GM19043 (cell line): ENCODE results near the gene EGR2.
A peak's percentile ranks its signal among the peaks of the same experiment; 100 is the strongest.

Experiments
- ATAC-seq: cut with Tn5 transposase; IDR thresholded peaks from one replicate; pipeline ENCODE4 v1.9.1; 2021; ENCODE audit warnings: low read depth; ENCODE audit not compliant: unreplicated experiment

Gene EGR2

GRCh38 chr10:62816331-62817120, at the start of gene EGR2:
Gene EGR2 (minus strand): TSS chr10:62816366. CDS start chr10:62816029, 337 bp downstream.
- ATAC-seq: peak; percentile 75

- no peak for ATAC-seq
Measured at GRCh38 chr10:62862447-62862846, 46.3 kb upstream of the EGR2 start.

- no peak for ATAC-seq
Measured at GRCh38 chr10:62861507-62861906, 45.3 kb upstream of the EGR2 start.

GRCh38 chr10:62860946-62861345, 44.8 kb upstream of the EGR2 start:
- no peak for ATAC-seq

- no peak for ATAC-seq
Measured at GRCh38 chr10:62858364-62858763, 42.2 kb upstream of the EGR2 start.

GRCh38 chr10:62856021-62856420, 39.9 kb upstream of the EGR2 start:
- no peak for ATAC-seq

GRCh38 chr10:62853710-62854109, 37.5 kb upstream of the EGR2 start:
- peak; percentile 22 for ATAC-seq

- peak; percentile 56 for ATAC-seq
Measured at GRCh38 chr10:62852961-62853702, 37.0 kb upstream of the EGR2 start.

GRCh38 chr10:62851442-62851841, 35.3 kb upstream of the EGR2 start:
- ATAC-seq: no peak

GRCh38 chr10:62850646-62851045, 34.5 kb upstream of the EGR2 start:
- no peak for ATAC-seq

GRCh38 chr10:62847433-62847832, 31.3 kb upstream of the EGR2 start:
- ATAC-seq: no peak

- ATAC-seq: no peak
Measured at GRCh38 chr10:62844280-62845011, 28.3 kb upstream of the EGR2 start.

- ATAC-seq: no peak
Measured at GRCh38 chr10:62843600-62843999, 27.4 kb upstream of the EGR2 start.

- ATAC-seq: no peak
Measured at GRCh38 chr10:62842983-62843382, 26.8 kb upstream of the EGR2 start.

GRCh38 chr10:62839590-62839989, 23.4 kb upstream of the EGR2 start:
- ATAC-seq: no peak

- ATAC-seq: no peak
Measured at GRCh38 chr10:62831346-62831745, 15.2 kb upstream of the EGR2 start.

GRCh38 chr10:62830679-62831078, 14.5 kb upstream of the EGR2 start:
- no peak for ATAC-seq

- ATAC-seq: no peak
Measured at GRCh38 chr10:62829622-62830021, 13.5 kb upstream of the EGR2 start.

GRCh38 chr10:62826273-62826672, 10.1 kb upstream of the EGR2 start:
- no peak for ATAC-seq

GRCh38 chr10:62820586-62820985, 4.4 kb upstream of the EGR2 start:
- ATAC-seq: no peak
